ENCODE results near the gene DNAJB2.

DNAJB2 gene

GRCh38 chr2:219261024-219261855 is 17.9 kb upstream of the DNAJB2 start:
- H3K4me3 ChIP-seq (ENCODE audit: low read depth, low read length), result no peak overlapping the region
- TF ChIP-seq CTCF (IDR thresholded peaks at IDR 0.05; ENCODE audit: borderline replicate concordance, insufficient read depth, low read depth, low read length), result no peak

GRCh38 chr2:219266232-219266631 is 12.9 kb upstream of the DNAJB2 start:
- no peak overlapping the region for H3K4me3 ChIP-seq (ENCODE audit: low read depth, low read length)
- TF ChIP-seq CTCF (IDR thresholded peaks at IDR 0.05; ENCODE audit: borderline replicate concordance, insufficient read depth, low read depth, low read length), result no peak

- no peak for TF ChIP-seq CTCF (IDR thresholded peaks at IDR 0.05; ENCODE audit: borderline replicate concordance, insufficient read depth, low read depth, low read length)
- no peak overlapping the region for H3K4me3 ChIP-seq (ENCODE audit: low read depth, low read length)
Measured at GRCh38 chr2:219266886-219267285, 12.3 kb upstream of the DNAJB2 start.

- no peak for TF ChIP-seq CTCF (IDR thresholded peaks at IDR 0.05; ENCODE audit: borderline replicate concordance, insufficient read depth, low read depth, low read length)
- H3K4me3 ChIP-seq (ENCODE audit: low read depth, low read length), result no peak overlapping the region
Measured at GRCh38 chr2:219268294-219268693, 10.9 kb upstream of the DNAJB2 start.

GRCh38 chr2:219269362-219270054 is 9.7 kb upstream of the DNAJB2 start:
- H3K4me3 ChIP-seq (ENCODE audit: low read depth, low read length), result no peak overlapping the region

GRCh38 chr2:219270055-219270372 is 9.2 kb upstream of the DNAJB2 start:
- no peak overlapping the region for H3K4me3 ChIP-seq (ENCODE audit: low read depth, low read length)
- TF ChIP-seq CTCF (IDR thresholded peaks at IDR 0.05; ENCODE audit: borderline replicate concordance, insufficient read depth, low read depth, low read length), result no peak

More at GRCh38 chr2:219269362-219270054, 9.7 kb upstream of the DNAJB2 start:
- no peak for TF ChIP-seq CTCF (IDR thresholded peaks at IDR 0.05; ENCODE audit: borderline replicate concordance, insufficient read depth, low read depth, low read length)

GRCh38 chr2:219271021-219271420 is 8.1 kb upstream of the DNAJB2 start:
- no peak for TF ChIP-seq CTCF (IDR thresholded peaks at IDR 0.05; ENCODE audit: borderline replicate concordance, insufficient read depth, low read depth, low read length)
- H3K4me3 ChIP-seq (ENCODE audit: low read depth, low read length), result no peak overlapping the region
